ENCODE measurements around the gene PCDHGB4. TPM values are rescaled to one million over a fixed set of nuclear protein-coding genes. Genes with fewer than 3 reads are reported as not detected.
"Not testable (repeated sequence)": the region's sequence is repeated elsewhere in the genome, so short reads cannot be mapped to it uniquely, and the experiment has no call there.

The PCDHGB4 gene
- polyA plus RNA-seq, 1 donor from 2014 or later, result 9.3 TPM

GRCh38 chr5:141343953-141344463 is 43.5 kb upstream of the PCDHGB4 start:
- Histone ChIP-seq H3K9me2 (ENCODE audit: insufficient read depth, low read length) (no peaks in the 10 kb centered on the region), H3K36me3 (ENCODE audit: insufficient read depth, low read length) (no peaks in the 10 kb centered on the region), H3K9ac (ENCODE audit: low read length) (no peak overlapping the region), H3K4me2 (ENCODE audit: low read length) (no peak overlapping the region), H4K20me1 (ENCODE audit: insufficient read depth) (no peaks in the 10 kb centered on the region), H2AFZ (ENCODE audit: low read depth, low read length) (no peak overlapping the region), H3K4me3 (ENCODE audit: low read length) (no peak overlapping the region), H3K27ac (ENCODE audit: low read length) (no peak overlapping the region), H3F3A (ENCODE audit: insufficient read depth, low read length, poor library complexity, severe bottlenecking) (no peaks in the 10 kb centered on the region), H3K27me3 (ENCODE audit: insufficient read depth, low read depth, low read length) (no peaks in the 10 kb centered on the region), H3K9me3 (ENCODE audit: low read length) (peaks cover 10% of the 10 kb centered on the region), H3K79me2 (replicated peaks; ENCODE audit: insufficient read depth, low read length) (no peaks in the 10 kb centered on the region)
- TF ChIP-seq RAD21 (conservative IDR thresholded peaks at IDR 0.05) (no peak), TAF1 (IDR thresholded peaks at IDR 0.05; ENCODE audit: low read depth) (no peak), EZH2 (IDR thresholded peaks at IDR 0.05; ENCODE audit: borderline replicate concordance, insufficient read depth, low read length, poor library complexity, severe bottlenecking) (no peak), POLR2AphosphoS5 (IDR thresholded peaks at IDR 0.05) (no peak), SMC3 (conservative IDR thresholded peaks at IDR 0.05; ENCODE audit: poor library complexity) (no peak), EP300 (conservative IDR thresholded peaks at IDR 0.05; ENCODE audit: poor library complexity, severe bottlenecking) (no peak), MXI1 (conservative IDR thresholded peaks at IDR 0.05; ENCODE audit: poor library complexity, severe bottlenecking) (no peak)
- TF ChIP-seq, protein P1, sequence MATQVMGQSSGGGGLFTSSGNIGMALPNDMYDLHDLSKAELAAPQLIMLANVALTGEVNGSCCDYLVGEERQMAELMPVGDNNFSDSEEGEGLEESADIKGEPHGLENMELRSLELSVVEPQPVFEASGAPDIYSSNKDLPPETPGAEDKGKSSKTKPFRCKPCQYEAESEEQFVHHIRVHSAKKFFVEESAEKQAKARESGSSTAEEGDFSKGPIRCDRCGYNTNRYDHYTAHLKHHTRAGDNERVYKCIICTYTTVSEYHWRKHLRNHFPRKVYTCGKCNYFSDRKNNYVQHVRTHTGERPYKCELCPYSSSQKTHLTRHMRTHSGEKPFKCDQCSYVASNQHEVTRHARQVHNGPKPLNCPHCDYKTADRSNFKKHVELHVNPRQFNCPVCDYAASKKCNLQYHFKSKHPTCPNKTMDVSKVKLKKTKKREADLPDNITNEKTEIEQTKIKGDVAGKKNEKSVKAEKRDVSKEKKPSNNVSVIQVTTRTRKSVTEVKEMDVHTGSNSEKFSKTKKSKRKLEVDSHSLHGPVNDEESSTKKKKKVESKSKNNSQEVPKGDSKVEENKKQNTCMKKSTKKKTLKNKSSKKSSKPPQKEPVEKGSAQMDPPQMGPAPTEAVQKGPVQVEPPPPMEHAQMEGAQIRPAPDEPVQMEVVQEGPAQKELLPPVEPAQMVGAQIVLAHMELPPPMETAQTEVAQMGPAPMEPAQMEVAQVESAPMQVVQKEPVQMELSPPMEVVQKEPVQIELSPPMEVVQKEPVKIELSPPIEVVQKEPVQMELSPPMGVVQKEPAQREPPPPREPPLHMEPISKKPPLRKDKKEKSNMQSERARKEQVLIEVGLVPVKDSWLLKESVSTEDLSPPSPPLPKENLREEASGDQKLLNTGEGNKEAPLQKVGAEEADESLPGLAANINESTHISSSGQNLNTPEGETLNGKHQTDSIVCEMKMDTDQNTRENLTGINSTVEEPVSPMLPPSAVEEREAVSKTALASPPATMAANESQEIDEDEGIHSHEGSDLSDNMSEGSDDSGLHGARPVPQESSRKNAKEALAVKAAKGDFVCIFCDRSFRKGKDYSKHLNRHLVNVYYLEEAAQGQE (IDR thresholded peaks at IDR 0.05; ENCODE audit: borderline replicate concordance), result no peak
- TF ChIP-seq, protein P2, sequence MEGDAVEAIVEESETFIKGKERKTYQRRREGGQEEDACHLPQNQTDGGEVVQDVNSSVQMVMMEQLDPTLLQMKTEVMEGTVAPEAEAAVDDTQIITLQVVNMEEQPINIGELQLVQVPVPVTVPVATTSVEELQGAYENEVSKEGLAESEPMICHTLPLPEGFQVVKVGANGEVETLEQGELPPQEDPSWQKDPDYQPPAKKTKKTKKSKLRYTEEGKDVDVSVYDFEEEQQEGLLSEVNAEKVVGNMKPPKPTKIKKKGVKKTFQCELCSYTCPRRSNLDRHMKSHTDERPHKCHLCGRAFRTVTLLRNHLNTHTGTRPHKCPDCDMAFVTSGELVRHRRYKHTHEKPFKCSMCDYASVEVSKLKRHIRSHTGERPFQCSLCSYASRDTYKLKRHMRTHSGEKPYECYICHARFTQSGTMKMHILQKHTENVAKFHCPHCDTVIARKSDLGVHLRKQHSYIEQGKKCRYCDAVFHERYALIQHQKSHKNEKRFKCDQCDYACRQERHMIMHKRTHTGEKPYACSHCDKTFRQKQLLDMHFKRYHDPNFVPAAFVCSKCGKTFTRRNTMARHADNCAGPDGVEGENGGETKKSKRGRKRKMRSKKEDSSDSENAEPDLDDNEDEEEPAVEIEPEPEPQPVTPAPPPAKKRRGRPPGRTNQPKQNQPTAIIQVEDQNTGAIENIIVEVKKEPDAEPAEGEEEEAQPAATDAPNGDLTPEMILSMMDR (IDR thresholded peaks at IDR 0.05; ENCODE audit: poor library complexity, severe bottlenecking), result no peak

GRCh38 chr5:141345327-141345726 is 42.2 kb upstream of the PCDHGB4 start:
- Histone ChIP-seq H3K9me2 (ENCODE audit: insufficient read depth, low read length) (no peaks in the 10 kb centered on the region), H3F3A (ENCODE audit: insufficient read depth, low read length, poor library complexity, severe bottlenecking) (no peaks in the 10 kb centered on the region), H3K4me2 (ENCODE audit: low read length) (no peak overlapping the region), H3K9ac (ENCODE audit: low read length) (no peak overlapping the region), H3K36me3 (ENCODE audit: insufficient read depth, low read length) (no peaks in the 10 kb centered on the region), H4K20me1 (ENCODE audit: insufficient read depth) (no peaks in the 10 kb centered on the region), H3K27me3 (ENCODE audit: insufficient read depth, low read depth, low read length) (no peaks in the 10 kb centered on the region), H2AFZ (ENCODE audit: low read depth, low read length) (no peak overlapping the region), H3K79me2 (replicated peaks; ENCODE audit: insufficient read depth, low read length) (no peaks in the 10 kb centered on the region), H3K27ac (ENCODE audit: low read length) (no peak overlapping the region), H3K9me3 (ENCODE audit: low read length) (peaks cover 10% of the 10 kb centered on the region), H3K4me3 (ENCODE audit: low read length) (no peak overlapping the region)
- TF ChIP-seq POLR2AphosphoS5 (IDR thresholded peaks at IDR 0.05) (no peak), EP300 (conservative IDR thresholded peaks at IDR 0.05; ENCODE audit: poor library complexity, severe bottlenecking) (no peak), RAD21 (conservative IDR thresholded peaks at IDR 0.05) (no peak), TAF1 (IDR thresholded peaks at IDR 0.05; ENCODE audit: low read depth) (no peak), MXI1 (conservative IDR thresholded peaks at IDR 0.05; ENCODE audit: poor library complexity, severe bottlenecking) (no peak), EZH2 (IDR thresholded peaks at IDR 0.05; ENCODE audit: borderline replicate concordance, insufficient read depth, low read length, poor library complexity, severe bottlenecking) (no peak), SMC3 (conservative IDR thresholded peaks at IDR 0.05; ENCODE audit: poor library complexity) (no peak)
- TF ChIP-seq, protein P2 (IDR thresholded peaks at IDR 0.05; ENCODE audit: poor library complexity, severe bottlenecking), result no peak
- TF ChIP-seq, protein P1 (IDR thresholded peaks at IDR 0.05; ENCODE audit: borderline replicate concordance), result no peak

- H3K27ac ChIP-seq (ENCODE audit: low read length); H3K4me2 ChIP-seq (ENCODE audit: low read length); H3K27me3 ChIP-seq (ENCODE audit: insufficient read depth, low read depth, low read length); H3K9ac ChIP-seq (ENCODE audit: low read length); H3K9me2 ChIP-seq (ENCODE audit: insufficient read depth, low read length); H2AFZ ChIP-seq (ENCODE audit: low read depth, low read length); H4K20me1 ChIP-seq (ENCODE audit: insufficient read depth); H3F3A ChIP-seq (ENCODE audit: insufficient read depth, low read length, poor library complexity, severe bottlenecking); H3K4me3 ChIP-seq (ENCODE audit: low read length); H3K36me3 ChIP-seq (ENCODE audit: insufficient read depth, low read length); H3K79me2 ChIP-seq (replicated peaks; ENCODE audit: insufficient read depth, low read length): not testable (repeated sequence)
- H3K9me3 ChIP-seq (ENCODE audit: low read length), result peaks cover 15% of the 10 kb centered on the region
These were observed 41.5 kb upstream of the PCDHGB4 start for GRCh38 chr5:141346017-141346416.
